ENCODE results near the gene BLOC1S3. TPM values are rescaled to one million over a fixed set of nuclear protein-coding genes. Genes with fewer than 3 reads are reported as not detected.
A peak's percentile ranks its signal among the peaks of the same experiment; 100 is the strongest.

Gene BLOC1S3
- total RNA-seq = 10.4 TPM

GRCh38 chr19:45178262-45179071, at the start of gene BLOC1S3:
TSS of gene BLOC1S3 (plus strand) at chr19:45178784. CDS start at chr19:45179297, 513 bp downstream.
- DNase-seq = peak; percentile 100

GRCh38 chr19:45128806-45129205, 49.8 kb upstream of the BLOC1S3 start:
- no peak for DNase-seq

GRCh38 chr19:45130236-45130635, 48.3 kb upstream of the BLOC1S3 start:
- DNase-seq = no peak

- DNase-seq = peak; percentile 27
These were observed 47.5 kb upstream of the BLOC1S3 start for GRCh38 chr19:45130888-45131615.

GRCh38 chr19:45133661-45134060, 44.9 kb upstream of the BLOC1S3 start:
- no peak for DNase-seq

- DNase-seq = no peak
These were observed 43.3 kb upstream of the BLOC1S3 start for GRCh38 chr19:45135176-45135885.

GRCh38 chr19:45136507-45137178, 41.9 kb upstream of the BLOC1S3 start:
- no peak for DNase-seq

GRCh38 chr19:45137179-45137761, 41.3 kb upstream of the BLOC1S3 start:
- peak; percentile 93 for DNase-seq

- peak; percentile 37 for DNase-seq
These were observed 40.3 kb upstream of the BLOC1S3 start for GRCh38 chr19:45138303-45138751.

- no peak for DNase-seq
These were observed 39.1 kb upstream of the BLOC1S3 start for GRCh38 chr19:45139286-45140143.

- DNase-seq = no peak
These were observed 38.5 kb upstream of the BLOC1S3 start for GRCh38 chr19:45140144-45140503.

- DNase-seq = no peak
These were observed 38.1 kb upstream of the BLOC1S3 start for GRCh38 chr19:45140533-45140932.

GRCh38 chr19:45141203-45141900, 37.2 kb upstream of the BLOC1S3 start:
- DNase-seq = no peak

GRCh38 chr19:45142016-45142725, 36.4 kb upstream of the BLOC1S3 start:
- no peak for DNase-seq

- no peak for DNase-seq
These were observed 35.9 kb upstream of the BLOC1S3 start for GRCh38 chr19:45142726-45143110.

GRCh38 chr19:45144431-45145269, 33.9 kb upstream of the BLOC1S3 start:
- DNase-seq = no peak

GRCh38 chr19:45145270-45146189, 33.1 kb upstream of the BLOC1S3 start:
- no peak for DNase-seq

All from tongue (tissue), 2 donors.